Daoy (cell line): ENCODE results near the gene L3MBTL3. TPM values are rescaled to one million over a fixed set of nuclear protein-coding genes. Genes with fewer than 3 reads are reported as not detected.

Experiments
- DNase-seq: peaks from one replicate; pipeline ENCODE4 v3.0.0-alpha.2; 2015; ENCODE audit warnings: low read depth
- total RNA-seq: library from RNA; depleted of rRNA; stranded (reverse); fragments of >200 nt; shearing (Covaris generic); gene quantifications from 2 replicates; pipeline ENCODE4 v1.2.3, GENCODE V29; 2014; rRNA removed

The L3MBTL3 gene
- total RNA-seq, 1 experiment from 2014 or later = not detected

GRCh38 chr6:130183271-130184222 lies 165.2 kb downstream of the L3MBTL3 start:
- DNase-seq = no peak

GRCh38 chr6:130185658-130186057 lies 167.3 kb downstream of the L3MBTL3 start:
- no peak for DNase-seq

DNA sequence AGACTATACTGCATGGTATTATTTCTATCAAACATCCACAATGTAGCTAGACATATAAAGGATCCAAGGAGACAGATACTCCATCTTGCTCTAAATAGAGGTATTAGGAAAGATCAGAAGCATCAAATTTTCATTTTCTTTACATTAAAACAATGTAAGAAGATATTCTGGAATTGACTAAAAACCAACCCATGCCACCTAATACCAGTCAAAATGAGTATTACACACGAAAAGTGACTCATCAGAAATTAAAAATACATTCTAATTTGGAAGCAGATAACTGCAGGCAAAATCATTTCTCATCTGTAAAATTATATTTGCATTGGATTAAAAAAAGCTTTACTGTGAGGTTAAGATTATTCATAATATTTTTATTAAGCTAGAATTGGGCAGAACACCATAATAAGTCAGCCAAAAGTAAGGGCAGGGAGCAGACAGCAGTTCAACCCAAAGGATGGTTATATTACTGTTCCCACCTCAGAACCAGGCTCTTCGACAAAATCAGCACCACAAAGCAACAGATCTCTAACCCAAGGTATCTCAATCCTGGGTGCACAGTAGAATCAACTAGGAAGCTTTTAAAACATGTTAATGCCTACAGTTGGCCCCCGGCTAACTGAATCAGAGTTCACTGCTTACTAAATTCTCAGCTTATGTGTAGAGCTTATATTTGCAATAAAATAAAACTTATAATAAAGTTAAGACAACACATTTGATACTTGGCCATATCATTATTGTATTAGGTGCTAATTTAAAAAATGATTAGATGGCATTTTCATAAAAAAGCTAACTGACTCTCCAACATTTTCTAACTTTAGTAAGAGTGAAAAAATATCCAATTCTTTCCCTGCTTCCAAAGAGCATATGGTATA lies 169.2 kb downstream of the L3MBTL3 start:
- DNase-seq = no peak

DNA sequence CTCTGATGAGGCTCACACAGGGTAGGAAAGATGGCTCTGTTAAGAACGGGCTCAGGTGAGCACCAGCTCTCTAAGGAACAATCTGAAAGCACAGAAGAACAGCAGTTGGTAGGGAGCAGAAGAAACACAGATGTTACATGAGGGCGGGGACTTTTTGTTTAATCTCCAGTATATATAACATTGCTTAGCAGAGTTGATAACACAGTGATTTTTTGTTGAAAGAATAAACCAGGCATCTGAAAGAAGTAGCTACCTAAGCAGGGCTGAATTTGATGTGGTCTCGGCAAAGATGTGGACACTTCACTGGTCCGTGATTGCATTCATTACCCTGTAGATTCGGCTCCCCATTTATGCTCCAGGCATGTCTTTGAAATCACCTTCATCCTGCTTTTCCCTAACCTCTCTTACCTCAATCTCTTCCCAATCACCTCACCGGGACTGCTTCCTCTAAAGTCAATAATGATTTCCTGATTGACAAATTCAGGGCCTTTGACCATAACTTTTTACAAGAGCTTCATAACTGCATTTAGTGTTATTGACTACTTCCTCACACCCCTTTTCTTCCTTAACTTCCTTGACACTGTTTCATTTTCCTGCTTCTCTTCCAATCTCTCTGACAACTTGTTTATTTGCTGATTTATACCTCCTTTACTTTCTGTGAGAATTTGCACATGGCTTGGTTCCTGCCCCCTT lies 170.0 kb downstream of the L3MBTL3 start:
- no peak for DNase-seq

DNA sequence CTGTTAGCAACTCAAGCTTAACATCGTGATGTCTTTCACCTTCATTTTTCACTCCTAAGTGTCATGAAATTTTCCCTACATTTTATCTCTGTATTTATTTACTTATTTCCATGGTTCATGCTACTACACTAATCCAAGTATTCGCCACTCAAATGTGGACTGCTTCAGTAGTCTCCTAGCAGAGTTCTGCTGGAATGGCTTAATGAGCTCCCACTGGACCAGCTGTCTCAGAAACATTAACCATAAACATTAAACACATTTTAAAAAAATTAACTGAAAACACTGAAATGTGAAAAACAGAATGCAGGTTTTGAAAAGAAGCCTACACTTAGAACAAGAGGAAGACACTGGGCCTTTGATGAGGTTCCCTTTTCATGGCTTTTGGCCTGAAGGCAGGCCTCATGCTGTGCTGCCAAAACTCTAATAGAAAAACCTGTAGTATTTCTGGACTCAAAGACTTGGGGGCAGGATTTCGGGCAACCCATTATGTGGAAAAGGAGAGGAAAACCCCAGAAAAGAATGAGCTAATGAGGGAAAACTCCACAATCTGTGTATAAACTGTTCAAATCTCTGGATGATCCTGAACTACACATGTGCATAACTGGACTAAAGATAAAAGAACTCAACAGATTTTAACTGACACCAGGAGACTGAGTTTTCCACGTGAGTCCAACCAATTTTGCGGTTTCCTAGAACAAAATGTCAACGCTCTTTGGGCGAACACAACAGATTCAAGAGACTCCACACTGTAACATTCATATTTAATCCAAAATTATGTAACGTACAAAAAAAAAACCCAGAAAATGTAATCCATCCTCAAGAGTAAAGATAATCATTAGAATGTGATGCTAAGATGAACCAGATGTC lies 171.4 kb downstream of the L3MBTL3 start:
- DNase-seq = no peak

Other genes starting within 250 kb of the L3MBTL3 start
- gene TMEM244, start 157.3 kb upstream of the L3MBTL3 start, total RNA-seq = 2.7 TPM in 1 of 2 replicates, not detected in the other
- not detected in 2 replicates for gene SAMD3, start 204.4 kb downstream of the L3MBTL3 start, total RNA-seq